RWPE1 (cell line): ENCODE measurements around the gene DLGAP1.

Source experiments
- CTCF ChIA-PET: fragments of 350-600 bp; sonication (Branson Sonifier 250); formaldehyde crosslinking; extraction: SDS; loops from one replicate; lab custom pipeline; 2021; lab: Yijun Ruan, JAX
- POLR2A ChIA-PET: fragments of 400-600 bp; formaldehyde crosslinking; extraction: SDS; loops from one replicate; lab custom pipeline; 2020; ENCODE audit warnings: antibody characterized with exemption; ENCODE audit not compliant: low non-redundant PET; lab: Yijun Ruan, JAX
- DNase-seq: peaks from one replicate; pipeline ENCODE4 v3.0.0; 2012; ENCODE audit warnings: low spot score
- H3K27ac ChIP-seq: fragments of 450-650 bp; 2 replicates; pipeline ENCODE4 v1.5.1; 2017
- TF ChIP-seq, protein P1 (sequence below): fragments of 450-650 bp; conservative IDR thresholded peaks from 2 replicates; pipeline ENCODE4 v1.5.1; 2017; ENCODE audit warnings: low read depth, mild to moderate bottlenecking

The DLGAP1 gene

DNA sequence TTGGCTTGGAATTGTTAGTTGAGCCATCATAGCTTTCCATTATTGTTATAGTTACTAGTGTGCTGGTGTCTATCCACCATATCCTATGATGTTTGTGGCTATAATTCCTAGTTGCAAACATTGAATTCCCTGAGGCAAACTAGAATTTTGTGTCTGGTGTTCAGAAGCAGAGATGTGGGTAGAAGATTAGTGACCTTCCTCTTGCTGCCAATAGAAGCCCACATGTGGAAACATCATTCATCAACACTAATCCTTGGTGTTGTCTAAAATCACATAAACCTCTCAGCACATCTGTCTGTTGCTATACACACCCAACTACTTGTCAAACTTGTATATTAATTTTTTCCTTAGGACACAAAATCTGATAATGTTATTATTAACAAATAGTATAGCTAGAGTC, 631.0 kb downstream of the DLGAP1 start:
- TF ChIP-seq, protein P1, sequence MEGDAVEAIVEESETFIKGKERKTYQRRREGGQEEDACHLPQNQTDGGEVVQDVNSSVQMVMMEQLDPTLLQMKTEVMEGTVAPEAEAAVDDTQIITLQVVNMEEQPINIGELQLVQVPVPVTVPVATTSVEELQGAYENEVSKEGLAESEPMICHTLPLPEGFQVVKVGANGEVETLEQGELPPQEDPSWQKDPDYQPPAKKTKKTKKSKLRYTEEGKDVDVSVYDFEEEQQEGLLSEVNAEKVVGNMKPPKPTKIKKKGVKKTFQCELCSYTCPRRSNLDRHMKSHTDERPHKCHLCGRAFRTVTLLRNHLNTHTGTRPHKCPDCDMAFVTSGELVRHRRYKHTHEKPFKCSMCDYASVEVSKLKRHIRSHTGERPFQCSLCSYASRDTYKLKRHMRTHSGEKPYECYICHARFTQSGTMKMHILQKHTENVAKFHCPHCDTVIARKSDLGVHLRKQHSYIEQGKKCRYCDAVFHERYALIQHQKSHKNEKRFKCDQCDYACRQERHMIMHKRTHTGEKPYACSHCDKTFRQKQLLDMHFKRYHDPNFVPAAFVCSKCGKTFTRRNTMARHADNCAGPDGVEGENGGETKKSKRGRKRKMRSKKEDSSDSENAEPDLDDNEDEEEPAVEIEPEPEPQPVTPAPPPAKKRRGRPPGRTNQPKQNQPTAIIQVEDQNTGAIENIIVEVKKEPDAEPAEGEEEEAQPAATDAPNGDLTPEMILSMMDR, result no peak
- H3K27ac ChIP-seq, result no peak overlapping the region
- CTCF ChIA-PET, result no interaction called here
- POLR2A ChIA-PET, result no interaction called here
- DNase-seq, result no peak

DNA sequence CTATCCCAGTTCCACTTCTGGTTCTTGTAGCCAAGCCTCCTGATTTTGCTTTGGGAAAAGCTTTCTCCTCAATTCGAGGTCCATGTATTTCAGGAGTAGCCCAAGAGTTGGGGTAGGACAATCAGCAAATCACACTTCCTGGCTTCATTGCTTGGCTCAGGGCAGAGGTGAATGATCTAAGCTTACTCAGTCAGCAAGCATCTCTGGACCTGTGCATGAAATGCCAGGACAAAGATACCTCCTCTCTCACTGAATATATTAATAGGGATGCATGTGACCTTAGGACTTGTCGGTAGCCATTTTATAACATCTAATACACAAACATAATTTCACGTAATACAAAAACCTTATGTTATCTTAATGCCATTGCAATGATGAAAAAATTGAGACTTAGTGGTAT, 632.0 kb downstream of the DLGAP1 start:
- no peak for DNase-seq
- TF ChIP-seq, protein P1, result no peak
- H3K27ac ChIP-seq, result no peak overlapping the region
- ChIA-PET POLR2A (no interaction called here), CTCF (interaction anchor here (0.5 to 1.3 kb wide), 2 partner anchors 11 to 165 kb away, joined by 3 read pairs; no protein-coding TSS in a partner anchor)

DNA sequence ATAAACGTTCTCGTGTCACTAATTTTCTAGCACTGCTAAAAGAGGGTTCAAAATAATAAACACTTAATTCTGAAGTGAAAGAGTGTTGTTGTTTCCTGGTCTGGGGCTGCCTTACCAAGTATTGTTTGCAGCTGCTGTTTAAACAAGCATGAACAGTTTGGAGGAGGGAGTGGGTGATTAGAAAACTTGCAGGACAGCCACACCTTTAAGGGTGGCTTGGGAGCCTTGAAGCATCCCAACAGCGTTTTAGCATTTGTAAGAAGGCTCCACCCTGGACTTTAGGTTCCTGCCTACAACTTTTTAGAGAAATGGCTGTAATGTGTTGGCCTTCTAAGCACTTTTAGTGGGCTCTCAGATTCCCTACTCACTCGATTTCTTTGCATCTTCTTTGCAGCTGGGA, 633.6 kb downstream of the DLGAP1 start:
- no peak overlapping the region for H3K27ac ChIP-seq
- no peak for DNase-seq
- ChIA-PET CTCF (interaction anchor here (0.7 kb wide), 2 partner anchors 23 to 48 kb away, joined by 5 read pairs; no protein-coding TSS in a partner anchor), POLR2A (interaction anchor here (0.6 kb wide), 1 partner anchor 112 kb away, joined by 3 read pairs; no protein-coding TSS in a partner anchor)
- TF ChIP-seq, protein P1, result no peak

DNA sequence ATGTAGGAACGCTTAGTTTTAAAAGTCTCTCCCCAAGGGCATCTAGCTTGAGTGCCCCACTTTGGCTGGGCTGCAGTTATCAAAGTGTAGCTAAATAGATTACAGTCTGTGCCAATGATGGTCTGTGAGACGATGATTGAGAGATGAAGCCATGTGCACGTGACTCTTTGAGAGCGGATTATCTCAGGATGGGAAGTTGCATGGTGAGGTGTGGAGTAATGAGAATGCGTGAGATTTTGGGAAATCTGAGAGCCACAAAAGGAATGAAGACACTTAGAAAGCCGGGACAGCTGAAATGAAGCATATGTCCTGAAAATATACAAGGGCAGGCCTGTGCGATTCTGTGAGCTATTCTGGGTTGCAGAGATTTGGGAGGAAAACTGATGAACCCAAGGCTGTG, 635.1 kb downstream of the DLGAP1 start:
- DNase-seq, result no peak
- ChIA-PET CTCF (interaction anchor here (1.4 kb wide), 1 partner anchor 50 kb away, joined by 3 read pairs; no protein-coding TSS in a partner anchor), POLR2A (no interaction called here)
- H3K27ac ChIP-seq, result no peak overlapping the region
- TF ChIP-seq, protein P1, result no peak

DNA sequence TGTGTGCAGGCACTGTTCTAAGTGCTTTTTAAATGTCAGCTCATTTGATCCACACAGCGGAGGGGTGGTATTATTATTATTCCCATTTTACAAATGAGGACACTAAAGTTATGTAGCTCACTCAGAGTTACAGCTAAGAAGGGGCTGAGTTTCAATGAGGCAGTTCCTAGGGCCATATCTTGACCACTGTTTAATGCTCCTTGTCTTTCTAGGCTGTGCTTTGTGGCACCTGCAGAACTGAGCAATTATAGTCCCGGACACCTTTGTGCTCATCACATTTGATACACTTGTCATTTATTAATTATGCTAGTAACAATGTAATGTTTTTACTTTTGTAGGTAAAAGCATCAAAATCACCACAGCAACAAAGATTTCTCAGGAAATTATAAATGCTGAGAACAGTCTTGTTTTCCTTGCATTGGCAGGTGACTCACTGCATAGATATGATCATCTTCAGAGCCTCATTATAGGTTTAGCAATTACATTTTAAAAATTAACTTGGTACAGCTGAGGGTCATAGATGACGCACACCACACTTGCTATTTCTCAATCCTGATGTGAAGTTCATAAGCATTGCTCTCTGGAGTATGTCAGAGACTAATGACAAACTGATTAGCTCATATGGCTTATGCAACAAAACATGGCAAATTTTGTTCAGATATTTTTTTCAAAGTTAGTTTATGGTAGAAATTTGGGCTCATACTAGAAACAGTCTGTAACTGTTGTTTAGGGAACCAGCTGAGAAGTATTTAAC, 638.3 kb downstream of the DLGAP1 start:
- no peak overlapping the region for H3K27ac ChIP-seq
- ChIA-PET POLR2A (interaction anchor here (0.7 kb wide), 1 partner anchor 20 kb away, joined by 3 read pairs; no protein-coding TSS in a partner anchor), CTCF (no interaction called here)
- peak; percentile 75 for DNase-seq
- TF ChIP-seq, protein P1, result no peak

DNA sequence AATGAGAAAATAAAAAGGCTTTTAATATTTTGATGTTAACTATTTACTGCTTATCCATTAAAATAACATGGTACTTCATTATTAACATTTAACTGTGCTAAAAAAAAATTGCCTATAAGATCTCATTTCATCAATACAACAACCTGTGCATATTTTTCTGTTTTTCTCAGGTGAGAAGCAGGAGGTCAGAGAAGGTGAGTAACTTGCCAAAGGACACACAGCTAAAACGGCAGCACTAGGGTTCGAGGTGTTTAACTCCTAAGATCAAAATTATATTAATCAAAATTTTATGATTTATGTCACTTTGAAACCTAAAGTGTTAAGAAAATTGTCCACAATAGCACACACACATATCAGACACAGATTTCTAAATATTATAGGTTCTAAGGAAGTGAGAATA, 639.1 kb downstream of the DLGAP1 start:
- TF ChIP-seq, protein P1, result no peak
- DNase-seq, result no peak
- H3K27ac ChIP-seq, result no peak overlapping the region
- ChIA-PET CTCF (no interaction called here), POLR2A (no interaction called here)
